ENCODE results near the gene CDKL5.

The CDKL5 gene

DNA sequence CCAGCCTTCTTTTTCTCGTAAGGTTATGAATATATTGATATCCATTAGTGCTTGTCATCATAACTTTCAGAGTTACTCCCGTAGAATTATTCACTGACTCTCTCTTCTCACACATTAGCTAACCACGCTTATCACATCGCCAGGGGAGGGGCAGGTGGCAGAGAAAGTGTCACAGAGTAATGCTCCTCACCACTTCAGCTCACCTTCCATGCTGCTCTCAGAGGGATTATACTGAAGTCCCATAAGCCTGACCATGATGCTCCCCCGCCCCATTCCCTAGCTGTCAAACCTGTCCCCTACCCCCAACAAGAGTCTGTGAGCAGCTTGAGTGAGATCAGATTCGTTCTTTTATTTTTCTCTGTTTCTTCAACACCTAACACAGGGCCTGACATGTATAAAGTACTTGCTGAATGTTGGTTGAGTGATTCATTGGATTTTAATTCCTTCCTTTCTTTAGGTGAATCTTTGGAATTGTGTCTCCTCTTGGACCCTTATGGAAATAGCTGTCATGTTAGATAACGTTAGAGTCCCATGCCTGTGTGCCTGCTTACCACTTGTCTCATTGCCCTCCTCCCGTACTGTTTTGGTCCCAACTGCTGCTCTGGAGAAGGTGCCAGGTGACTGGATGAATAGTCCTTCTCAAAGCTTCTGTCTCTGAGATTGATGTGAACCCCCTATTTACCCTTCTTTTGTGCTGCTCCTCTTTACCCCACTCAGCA lies 191.4 kb downstream of the CDKL5 start:
- peaks cover 6% of the 10 kb centered on the region for H3K4me1 Mint-ChIP-seq
- peak overlapping the region; percentile 44 for H3K27ac Mint-ChIP-seq
- H3K9me3 Mint-ChIP-seq: peaks cover 35% of the 10 kb centered on the region
- no peak overlapping the region for H3K4me3 Mint-ChIP-seq
- H3K27me3 Mint-ChIP-seq (ENCODE audit: low read depth, poor library complexity): no peaks in the 10 kb centered on the region
- DNase-seq: no peak
- peaks cover 6% of the 10 kb centered on the region for H3K36me3 Mint-ChIP-seq (ENCODE audit: low read depth)
- TF ChIP-seq, protein P1, sequence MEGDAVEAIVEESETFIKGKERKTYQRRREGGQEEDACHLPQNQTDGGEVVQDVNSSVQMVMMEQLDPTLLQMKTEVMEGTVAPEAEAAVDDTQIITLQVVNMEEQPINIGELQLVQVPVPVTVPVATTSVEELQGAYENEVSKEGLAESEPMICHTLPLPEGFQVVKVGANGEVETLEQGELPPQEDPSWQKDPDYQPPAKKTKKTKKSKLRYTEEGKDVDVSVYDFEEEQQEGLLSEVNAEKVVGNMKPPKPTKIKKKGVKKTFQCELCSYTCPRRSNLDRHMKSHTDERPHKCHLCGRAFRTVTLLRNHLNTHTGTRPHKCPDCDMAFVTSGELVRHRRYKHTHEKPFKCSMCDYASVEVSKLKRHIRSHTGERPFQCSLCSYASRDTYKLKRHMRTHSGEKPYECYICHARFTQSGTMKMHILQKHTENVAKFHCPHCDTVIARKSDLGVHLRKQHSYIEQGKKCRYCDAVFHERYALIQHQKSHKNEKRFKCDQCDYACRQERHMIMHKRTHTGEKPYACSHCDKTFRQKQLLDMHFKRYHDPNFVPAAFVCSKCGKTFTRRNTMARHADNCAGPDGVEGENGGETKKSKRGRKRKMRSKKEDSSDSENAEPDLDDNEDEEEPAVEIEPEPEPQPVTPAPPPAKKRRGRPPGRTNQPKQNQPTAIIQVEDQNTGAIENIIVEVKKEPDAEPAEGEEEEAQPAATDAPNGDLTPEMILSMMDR (IDR thresholded peaks at IDR 0.05): no peak

- no peak overlapping the region for H3K4me3 Mint-ChIP-seq
- H3K27me3 Mint-ChIP-seq (ENCODE audit: low read depth, poor library complexity): no peaks in the 10 kb centered on the region
- H3K4me1 Mint-ChIP-seq: peaks cover 6% of the 10 kb centered on the region
- TF ChIP-seq, protein P1 (IDR thresholded peaks at IDR 0.05): no peak
- H3K9me3 Mint-ChIP-seq: peaks cover 35% of the 10 kb centered on the region
- H3K36me3 Mint-ChIP-seq (ENCODE audit: low read depth): peaks cover 6% of the 10 kb centered on the region
- no peak overlapping the region for H3K27ac Mint-ChIP-seq
- no peak for DNase-seq
Observed at GRCh38 chrX:18617407-18617750, 192.0 kb downstream of the CDKL5 start.

- no peak for DNase-seq
- Mint-ChIP-seq H3K9me3 (peaks cover 35% of the 10 kb centered on the region), H3K4me1 (peaks cover 6% of the 10 kb centered on the region), H3K27ac (no peak overlapping the region), H3K36me3 (ENCODE audit: low read depth) (no peaks in the 10 kb centered on the region), H3K27me3 (ENCODE audit: low read depth, poor library complexity) (no peaks in the 10 kb centered on the region), H3K4me3 (no peak overlapping the region)
- TF ChIP-seq, protein P1 (IDR thresholded peaks at IDR 0.05): no peak
Observed at GRCh38 chrX:18619288-18619687, 193.9 kb downstream of the CDKL5 start.

DNA sequence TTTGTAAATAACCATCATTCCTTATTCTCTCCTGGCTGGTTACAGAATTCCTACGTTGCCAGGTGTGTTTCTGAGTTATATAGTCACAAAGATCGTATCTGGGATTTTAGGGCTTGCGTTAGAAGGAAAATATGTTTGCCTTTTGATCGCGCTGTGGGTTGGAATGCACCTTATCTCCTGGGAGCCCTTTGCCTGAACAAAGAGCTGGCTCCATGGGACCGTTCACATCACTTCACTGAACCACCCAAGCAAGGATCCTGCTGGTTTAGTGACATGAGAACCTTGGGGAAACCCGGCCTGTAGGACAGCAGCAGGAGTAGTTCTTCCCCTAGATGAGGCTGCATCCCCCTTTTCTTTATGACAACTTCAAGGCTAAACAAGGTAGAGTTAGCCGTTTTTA lies 194.9 kb downstream of the CDKL5 start:
- TF ChIP-seq, protein P1 (IDR thresholded peaks at IDR 0.05): no peak
- H3K27ac Mint-ChIP-seq: no peak overlapping the region
- H3K36me3 Mint-ChIP-seq (ENCODE audit: low read depth): peaks cover 6% of the 10 kb centered on the region
- no peak overlapping the region for H3K4me3 Mint-ChIP-seq
- H3K27me3 Mint-ChIP-seq (ENCODE audit: low read depth, poor library complexity): no peaks in the 10 kb centered on the region
- no peak for DNase-seq
- H3K9me3 Mint-ChIP-seq: peaks cover 36% of the 10 kb centered on the region
- H3K4me1 Mint-ChIP-seq: peaks cover 6% of the 10 kb centered on the region

DNA sequence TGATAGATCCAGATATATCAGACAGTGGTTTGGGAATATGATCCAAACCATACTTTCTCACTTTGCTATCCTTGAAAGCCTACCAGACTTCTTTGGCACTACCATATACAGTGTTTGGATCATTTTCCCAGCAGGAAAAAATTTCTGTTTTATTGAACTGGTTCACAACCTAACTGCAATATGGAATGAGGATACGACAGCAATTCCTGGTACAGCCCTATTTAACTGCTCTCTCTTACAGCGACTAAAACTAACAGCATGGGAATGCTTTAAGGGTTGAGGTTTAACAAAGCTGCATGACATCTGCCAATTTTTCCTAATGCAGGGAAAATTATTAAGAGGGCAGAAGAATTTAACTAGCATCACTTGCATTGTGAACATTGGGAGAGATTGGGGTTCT lies 199.2 kb downstream of the CDKL5 start:
- no peaks in the 10 kb centered on the region for H3K27me3 Mint-ChIP-seq (ENCODE audit: low read depth, poor library complexity)
- H3K4me3 Mint-ChIP-seq: no peak overlapping the region
- H3K4me1 Mint-ChIP-seq: no peaks in the 10 kb centered on the region
- TF ChIP-seq, protein P1 (IDR thresholded peaks at IDR 0.05): no peak
- no peak overlapping the region for H3K27ac Mint-ChIP-seq
- peaks cover 12% of the 10 kb centered on the region for H3K36me3 Mint-ChIP-seq (ENCODE audit: low read depth)
- H3K9me3 Mint-ChIP-seq: peaks cover 25% of the 10 kb centered on the region
- DNase-seq: no peak

DNA sequence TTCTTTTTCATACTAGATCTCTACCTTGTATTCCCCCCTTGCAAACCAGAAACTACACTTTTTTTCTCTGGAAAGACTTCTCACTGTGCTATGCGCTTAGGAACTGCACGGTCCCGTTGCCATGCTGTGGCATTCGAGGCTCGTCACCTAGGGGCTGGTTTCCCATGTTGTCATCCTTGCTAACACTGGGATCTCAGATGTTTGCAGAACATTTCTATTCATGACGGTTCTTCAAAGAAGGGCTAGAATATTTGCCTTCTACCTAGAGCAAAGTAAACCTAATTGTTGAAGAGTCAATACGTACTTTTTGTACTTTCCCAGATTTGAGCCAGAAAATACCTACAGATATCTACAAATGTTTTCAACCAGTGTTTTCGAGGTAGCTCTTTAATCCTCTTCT lies 205.5 kb downstream of the CDKL5 start:
- no peaks in the 10 kb centered on the region for H3K4me1 Mint-ChIP-seq
- peaks cover 30% of the 10 kb centered on the region for H3K36me3 Mint-ChIP-seq (ENCODE audit: low read depth)
- no peak overlapping the region for H3K27ac Mint-ChIP-seq
- H3K9me3 Mint-ChIP-seq: peaks cover 47% of the 10 kb centered on the region
- H3K27me3 Mint-ChIP-seq (ENCODE audit: low read depth, poor library complexity): no peaks in the 10 kb centered on the region
- TF ChIP-seq, protein P1 (IDR thresholded peaks at IDR 0.05): no peak
- no peak for DNase-seq
- H3K4me3 Mint-ChIP-seq: no peak overlapping the region

All from nephron progenitor cell (in vitro differentiated cells).